Vagina (tissue), 2 donors: ENCODE results near the gene HSD17B13.

Experiments
- POLR2A ChIP-seq, 2 donors: fragments of 450-650 bp; IDR thresholded peaks; one replicate each; pipeline ENCODE4 v1.6.1; 2017; ENCODE audit warnings: antibody characterized with exemption in 2 of 2, mild to moderate bottlenecking in 2 of 2, moderate library complexity in 2 of 2
- POLR2AphosphoS5 ChIP-seq, 2 donors: sonication (generic); formaldehyde crosslinking; IDR thresholded peaks; one replicate each; pipeline ENCODE4 v1.9.0; 2017; ENCODE audit warnings: antibody characterized with exemption in 2 of 2, mild to moderate bottlenecking in 2 of 2, low read depth in 1 of 2; ENCODE audit not compliant: insufficient read depth in 1 of 2
- TF ChIP-seq, protein P1 (sequence below), 3 experiments: fragments of 450-650 bp in 2 of 3; fragments of 200-600 bp in 1 of 3; sonication (generic) in 1 of 3; IDR thresholded peaks; one replicate each; pipeline ENCODE4 v1.5.1; 2017 to 2019; ENCODE audit warnings: antibody characterized with exemption in 3 of 3, mild to moderate bottlenecking in 2 of 3, moderate library complexity in 2 of 3

DNA sequence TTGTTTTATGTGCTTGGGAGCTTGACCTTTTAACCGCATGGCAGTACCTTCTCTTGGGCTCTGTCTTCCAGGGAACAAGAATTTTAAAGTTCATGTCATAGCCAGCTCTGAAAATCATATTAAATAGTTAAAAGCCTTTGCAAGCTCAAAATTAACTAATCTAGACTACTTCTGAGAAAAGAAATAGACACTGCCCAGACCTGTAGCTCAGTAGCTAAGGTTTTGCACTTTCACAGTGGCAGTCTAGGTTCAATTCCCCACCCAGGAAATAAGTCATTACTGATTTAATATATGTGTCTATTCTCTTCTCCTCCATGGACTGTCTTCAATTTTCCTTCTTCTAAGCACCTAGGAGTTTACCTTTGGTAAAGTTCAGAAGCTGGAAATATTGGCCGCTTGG is 40.9 kb upstream of the HSD17B13 start:
- TF ChIP-seq, protein P1, sequence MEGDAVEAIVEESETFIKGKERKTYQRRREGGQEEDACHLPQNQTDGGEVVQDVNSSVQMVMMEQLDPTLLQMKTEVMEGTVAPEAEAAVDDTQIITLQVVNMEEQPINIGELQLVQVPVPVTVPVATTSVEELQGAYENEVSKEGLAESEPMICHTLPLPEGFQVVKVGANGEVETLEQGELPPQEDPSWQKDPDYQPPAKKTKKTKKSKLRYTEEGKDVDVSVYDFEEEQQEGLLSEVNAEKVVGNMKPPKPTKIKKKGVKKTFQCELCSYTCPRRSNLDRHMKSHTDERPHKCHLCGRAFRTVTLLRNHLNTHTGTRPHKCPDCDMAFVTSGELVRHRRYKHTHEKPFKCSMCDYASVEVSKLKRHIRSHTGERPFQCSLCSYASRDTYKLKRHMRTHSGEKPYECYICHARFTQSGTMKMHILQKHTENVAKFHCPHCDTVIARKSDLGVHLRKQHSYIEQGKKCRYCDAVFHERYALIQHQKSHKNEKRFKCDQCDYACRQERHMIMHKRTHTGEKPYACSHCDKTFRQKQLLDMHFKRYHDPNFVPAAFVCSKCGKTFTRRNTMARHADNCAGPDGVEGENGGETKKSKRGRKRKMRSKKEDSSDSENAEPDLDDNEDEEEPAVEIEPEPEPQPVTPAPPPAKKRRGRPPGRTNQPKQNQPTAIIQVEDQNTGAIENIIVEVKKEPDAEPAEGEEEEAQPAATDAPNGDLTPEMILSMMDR (IDR thresholded peaks at IDR 0.05): no peak
- no peak for TF ChIP-seq POLR2AphosphoS5 (IDR thresholded peaks at IDR 0.05; ENCODE audit: insufficient read depth in 1 of 2, low read depth in 1 of 2)
- TF ChIP-seq POLR2A (IDR thresholded peaks at IDR 0.05): no peak
